IMR-90 (cell line): ENCODE measurements around the gene SORBS1. TPM values are rescaled to one million over a fixed set of nuclear protein-coding genes. Genes with fewer than 3 reads are reported as not detected.

ENCODE experiments used
- ATAC-seq: fragments of 200-7000 bp; cut with Tn5 transposase; 2 replicates; pipeline ENCODE4 v1.9.1; 2020; ENCODE audit warnings: low read depth, mild to moderate bottlenecking, moderate library complexity
- BruUV-seq: library from RNA; stranded (reverse); fragments of 400-500 nt; replicated peaks from 2 replicates; lab custom pipeline; 2021; lab: Mats Ljungman, UMichigan
- CTCF ChIA-PET: fragments of 300-600 bp; formaldehyde crosslinking; extraction: SDS; loops from one replicate; lab custom pipeline; 2021; ENCODE audit warnings: antibody characterized with exemption; lab: Yijun Ruan, JAX
- POLR2A ChIA-PET: fragments of 300-600 bp; sonication (Branson Sonifier 250); formaldehyde crosslinking; loops from one replicate; lab custom pipeline; 2022; ENCODE audit warnings: antibody characterized with exemption; ENCODE audit not compliant: unreplicated experiment; lab: Charles Lee
- DNase-seq: peaks from one replicate; pipeline ENCODE4 v3.0.0; 2013
- H2AFZ ChIP-seq: replicated peaks from 2 replicates; pipeline ENCODE3; 2013; ENCODE audit warnings: low read length, mild to moderate bottlenecking; ENCODE audit not compliant: poor library complexity
- H2AK5ac ChIP-seq: 2 replicates; pipeline ENCODE4 v1.6.1; 2013; ENCODE audit warnings: low read depth, low read length, inconsistent platforms
- H2AK9ac ChIP-seq: replicated peaks from 2 replicates; pipeline ENCODE3; 2013; ENCODE audit warnings: mild to moderate bottlenecking, low read depth, low read length, moderate library complexity; ENCODE audit not compliant: poor library complexity
- H2BK120ac ChIP-seq: 2 replicates; pipeline ENCODE4 v1.6.1; 2013; ENCODE audit warnings: low read depth, low read length, inconsistent platforms
- H2BK15ac ChIP-seq: 3 replicates; pipeline ENCODE4 v1.6.1; 2013; ENCODE audit warnings: low read depth, low read length, inconsistent platforms
- H2BK20ac ChIP-seq: 2 replicates; pipeline ENCODE4 v1.6.1; 2013; ENCODE audit warnings: low read depth, mild to moderate bottlenecking, inconsistent platforms, low read length, moderate library complexity
- H2BK5ac ChIP-seq: 2 replicates; pipeline ENCODE4 v1.6.1; 2013; ENCODE audit warnings: mild to moderate bottlenecking, low read depth, low read length, inconsistent platforms; ENCODE audit not compliant: poor library complexity, severe bottlenecking
- H3K14ac ChIP-seq: replicated peaks from 2 replicates; pipeline ENCODE4 v1.6.1; 2013; ENCODE audit warnings: low read depth, low read length, inconsistent platforms
- H3K18ac ChIP-seq: 2 replicates; pipeline ENCODE4 v1.6.1; 2013; ENCODE audit warnings: low read depth, low read length, control low read depth
- H3K23ac ChIP-seq: 2 replicates; pipeline ENCODE4 v1.6.1; 2013; ENCODE audit warnings: low read depth, low read length, inconsistent platforms
- H3K27ac ChIP-seq: 2 replicates; pipeline ENCODE4 v1.5.1; 2013; ENCODE audit warnings: mild to moderate bottlenecking, control low read depth, low read length; ENCODE audit not compliant: insufficient read depth
- H3K27me3 ChIP-seq: 2 replicates; pipeline ENCODE4 v1.6.1; 2013; ENCODE audit warnings: low read length; ENCODE audit not compliant: control insufficient read depth, insufficient read depth
- H3K36me3 ChIP-seq: 2 replicates; pipeline ENCODE4 v1.6.1; 2013; ENCODE audit warnings: low read length, mixed read lengths; ENCODE audit not compliant: control insufficient read depth, insufficient read depth
- H3K4ac ChIP-seq: 2 replicates; pipeline ENCODE4 v1.6.1; 2013; ENCODE audit warnings: low read depth, low read length, inconsistent platforms
- H3K4me1 ChIP-seq: 2 replicates; pipeline ENCODE4 v1.6.1; 2013; ENCODE audit warnings: low read length, mixed read lengths; ENCODE audit not compliant: control insufficient read depth, insufficient read depth
- H3K4me2 ChIP-seq: 2 replicates; pipeline ENCODE4 v1.6.1; 2013; ENCODE audit warnings: low read depth, mild to moderate bottlenecking, control low read depth, low read length, moderate library complexity
- H3K4me3 ChIP-seq: 2 replicates; pipeline ENCODE4 v1.5.1; 2013; ENCODE audit warnings: low read depth, mild to moderate bottlenecking, control low read depth, low read length, moderate library complexity; ENCODE audit not compliant: insufficient read depth
- H3K56ac ChIP-seq: 2 replicates; pipeline ENCODE4 v1.6.1; 2013; ENCODE audit warnings: low read length, inconsistent platforms; ENCODE audit not compliant: insufficient read depth; ENCODE audit errors: extremely low read depth
- H3K79me1 ChIP-seq, 2 experiments: 2 replicates each; pipeline ENCODE4 v1.6.1; 2013; ENCODE audit warnings: low read length in 2 of 2, inconsistent platforms in 1 of 2, low read depth in 1 of 2
- H3K9ac ChIP-seq: 2 replicates; pipeline ENCODE4 v1.6.1; 2013; ENCODE audit warnings: low read depth, low read length, control low read depth
- H3K9me1 ChIP-seq: 2 replicates; pipeline ENCODE4 v1.6.1; 2013; ENCODE audit warnings: low read length, inconsistent platforms; ENCODE audit not compliant: insufficient read depth
- H3K9me3 ChIP-seq: 2 replicates; pipeline ENCODE4 v1.6.1; 2013; ENCODE audit warnings: low read length; ENCODE audit not compliant: control insufficient read depth, insufficient read depth
- H4K20me1 ChIP-seq: 2 replicates; pipeline ENCODE4 v1.6.1; 2013; ENCODE audit warnings: low read length, inconsistent platforms; ENCODE audit not compliant: insufficient read depth
- H4K5ac ChIP-seq: 2 replicates; pipeline ENCODE4 v1.6.1; 2013; ENCODE audit warnings: mild to moderate bottlenecking, low read depth, low read length, control low read depth
- H4K8ac ChIP-seq, 2 experiments: 2 replicates each; pipeline ENCODE4 v1.6.1; 2013; ENCODE audit warnings: low read depth in 2 of 2, low read length in 2 of 2, control low read depth in 1 of 2, inconsistent platforms in 1 of 2
- H4K91ac ChIP-seq: 2 replicates; pipeline ENCODE4 v1.6.1; 2013; ENCODE audit warnings: low read depth, low read length, inconsistent platforms; ENCODE audit not compliant: insufficient read depth
- CHD1 ChIP-seq: IDR thresholded peaks from 2 replicates; pipeline ENCODE4 v1.6.1; 2012; ENCODE audit warnings: low read depth, low read length, improper control_type of control experiment
- MXI1 ChIP-seq: IDR thresholded peaks from 2 replicates; pipeline ENCODE4 v1.6.1; 2012; ENCODE audit warnings: low read depth, mild to moderate bottlenecking, low read length, moderate library complexity, borderline replicate concordance
- NFE2L2 ChIP-seq: fragments of 150-350 bp; IDR thresholded peaks from 2 replicates; pipeline ENCODE4 v1.6.1; 2016; ENCODE audit warnings: low read depth, mild to moderate bottlenecking, low read length
- RCOR1 ChIP-seq: IDR thresholded peaks from 2 replicates; pipeline ENCODE4 v1.6.1; 2012; ENCODE audit warnings: mild to moderate bottlenecking, low read length, improper control_type of control experiment; ENCODE audit not compliant: insufficient replicate concordance
- RFX5 ChIP-seq: IDR thresholded peaks from 2 replicates; pipeline ENCODE4 v1.8.0; 2012; ENCODE audit warnings: low read depth, mild to moderate bottlenecking, low read length, moderate library complexity
- SMC3 ChIP-seq: fragments of 150-350 bp; IDR thresholded peaks from 2 replicates; pipeline ENCODE4 v1.6.1; 2016; ENCODE audit warnings: low read depth, mild to moderate bottlenecking, antibody characterized with exemption, low read length, moderate library complexity
- USF2 ChIP-seq: fragments of 150-350 bp; IDR thresholded peaks from 2 replicates; pipeline ENCODE4 v1.6.1; 2017; ENCODE audit warnings: mild to moderate bottlenecking, antibody characterized with exemption, low read length, low read depth
- WGBS, 2 experiments: methylation state at CpG; one replicate each; pipeline versions ENCODE4 v1.1.5 to v1.1.7; 2013; ENCODE audit warnings: missing lambda C conversion rate in 2 of 2; ENCODE audit not compliant: insufficient read length in 1 of 2; ENCODE audit errors: extremely low coverage in 2 of 2; 5-methylcytosine and 5-hydroxymethylcytosine counted together
- dilution Hi-C: fragments of 300-500 bp; cut with HindIII; formaldehyde crosslinking; loops from one replicate; pipeline ENCODE4 v1.14.3; 2018; ENCODE audit warnings: low sequenced_read_pairs; ENCODE audit not compliant: unreplicated experiment
- in situ Hi-C: fragments of 300-500 bp; cut with MboI; formaldehyde crosslinking; loops from 3 replicates; pipeline ENCODE4 v1.14.3; 2019; ENCODE audit warnings: low sequenced_read_pairs, inconsistent platforms, mixed read lengths
- intact Hi-C: fragments of 100-400 bp; cut with micrococcal nuclease; formaldehyde crosslinking; loops from 2 replicates; pipeline ENCODE4 v1.10.0; 2022
- polyA plus RNA-seq, 3 experiments: library from polyadenylated mRNA; depleted of rRNA; stranded (reverse); fragments of >200 nt; gene quantifications; 2 replicates each; pipeline ENCODE4 v1.2.3, GENCODE V29; 2012; ENCODE audit warnings: low replicate concordance in 1 of 3
- total RNA-seq: library from RNA; depleted of rRNA; stranded (reverse); fragments of >200 nt; gene quantifications from 2 replicates; pipeline ENCODE4 v1.2.3, GENCODE V29; 2012

The SORBS1 gene
- total and polyA plus RNA-seq, 2 of the 4 experiments (the other 2 are of a cell fraction), result 0.18 to 0.32 TPM

DNA sequence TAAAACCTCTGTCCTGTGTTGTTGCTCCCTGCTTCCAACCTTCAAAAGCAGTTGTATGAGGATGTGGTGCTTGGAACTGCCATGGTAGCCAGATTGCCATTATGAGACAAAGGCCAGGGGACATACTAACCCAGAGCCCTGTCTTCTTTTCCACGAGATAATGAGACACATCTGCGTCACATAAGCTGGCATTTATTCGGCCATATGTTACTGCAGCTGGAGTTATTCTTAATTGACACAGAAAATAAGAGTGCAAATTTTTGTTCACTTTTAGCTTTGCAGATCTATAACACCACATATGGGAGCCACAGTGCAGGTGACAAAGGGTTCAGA lies 254.9 kb downstream of the SORBS1 start:
- H3K4me1 ChIP-seq, result peaks cover 15% of the 10 kb centered on the region
- H3K9ac ChIP-seq, result no peak overlapping the region
- CTCF ChIA-PET, result no interaction called here
- H3K4ac ChIP-seq, result no peak overlapping the region
- no peak overlapping the region for H2BK15ac ChIP-seq
- TF ChIP-seq SMC3 (no peak), CHD1 (no peak), RCOR1 (no peak), USF2 (no peak), NFE2L2 (no peak), MXI1 (no peak), RFX5 (no peak)
- no peak overlapping the region for H3K4me3 ChIP-seq
- H3K27ac ChIP-seq, result no peak overlapping the region
- H2AFZ ChIP-seq, result no peak overlapping the region
- no peaks in the 10 kb centered on the region for H3K79me1 ChIP-seq
- H3K18ac ChIP-seq, result 0 out of 2 replicates have a peak overlapping the region, but pooled peaks have one; percentile 5
- no CpG with 5 or more reads among the region's 3 CpGs for WGBS, 2 experiments
- POLR2A ChIA-PET, result no interaction called here
- in situ Hi-C loops, result no loop called here
- no peak overlapping the region for H3K23ac ChIP-seq
- H3K14ac ChIP-seq, result no peak overlapping the region
- no peak overlapping the region for H3K56ac ChIP-seq
- peak overlapping the region; percentile 24; the same call in 1 of the 2 replicates for H2BK120ac ChIP-seq
- H4K20me1 ChIP-seq, result peaks cover 3% of the 10 kb centered on the region; the same call in 1 of the 2 replicates
- no peak overlapping the region for H4K8ac ChIP-seq
- no peak overlapping the region for H4K5ac ChIP-seq
- no peak overlapping the region for H2BK5ac ChIP-seq
- peak overlapping the region; percentile 74; the same call in 1 of the 2 replicates for H2AK5ac ChIP-seq
- H3K9me3 ChIP-seq, result no peaks in the 10 kb centered on the region
- no peak overlapping the region for H3K4me2 ChIP-seq
- DNase-seq (no peak), ATAC-seq (no peak)
- intact Hi-C loops, result no loop called here
- no peak overlapping the region for H2AK9ac ChIP-seq
- H3K36me3 ChIP-seq, result no peaks in the 10 kb centered on the region
- no TSS peak for BruUV-seq
- dilution Hi-C loops, result no loop called here
- peaks cover 14% of the 10 kb centered on the region for H3K9me1 ChIP-seq
- peak overlapping the region; percentile 15 for H2BK20ac ChIP-seq
- no peaks in the 10 kb centered on the region for H3K27me3 ChIP-seq
- H4K91ac ChIP-seq, result no peak overlapping the region; the same call in 1 of the 2 replicates
